ENCODE measurements around the gene CD101.
"Not testable (repeated sequence)": the region's sequence is repeated elsewhere in the genome, so short reads cannot be mapped to it uniquely, and the experiment has no call there.

Gene CD101

GRCh38 chr1:116971965-116972673, 29.4 kb upstream of the CD101 start:
- no peak overlapping the region for H4K91ac ChIP-seq (ENCODE audit: low read length)
- no peak overlapping the region for H2BK5ac ChIP-seq (ENCODE audit: low read depth, low read length, poor library complexity, severe bottlenecking)
- no peaks in the 10 kb centered on the region for H3K27me3 ChIP-seq (ENCODE audit: control insufficient read depth in 1 of 2, insufficient read depth in 1 of 2, low read length in 2 of 2)
- H3K23ac ChIP-seq (ENCODE audit: low read length in 2 of 2): no peak overlapping the region
- H2BK12ac ChIP-seq (ENCODE audit: low read length in 2 of 2): no peak overlapping the region
- no peak overlapping the region for H3K4me2 ChIP-seq (ENCODE audit: low read length, poor library complexity, severe bottlenecking)
- peak overlapping the region; percentile 63 for H2AK5ac ChIP-seq (ENCODE audit: low read length, severe bottlenecking)
- 81% methylated on average over 6 of the region's 6 CpGs for WGBS
- H2AFZ ChIP-seq (ENCODE audit: low read depth, low read length): no peak overlapping the region
- no peak overlapping the region for H4K8ac ChIP-seq (ENCODE audit: low read length)
- peak overlapping the region; percentile 86 for H3K27ac ChIP-seq (ENCODE audit: low read length, poor library complexity, severe bottlenecking)
- no peak overlapping the region for H2BK15ac ChIP-seq (ENCODE audit: low read depth, poor library complexity, severe bottlenecking)
- H3K14ac ChIP-seq (ENCODE audit: low read length in 2 of 2): no peak overlapping the region
- H3K9me3 ChIP-seq (ENCODE audit: control insufficient read depth, low read length): no peaks in the 10 kb centered on the region
- no peak overlapping the region for H2BK120ac ChIP-seq (ENCODE audit: low read depth, low read length)
- H3K4me3 ChIP-seq (ENCODE audit: insufficient read depth in 1 of 2, low read depth in 1 of 2, low read length in 2 of 2): no peak overlapping the region
- no peak for DNase-seq
- no peak overlapping the region for H3K4ac ChIP-seq (ENCODE audit: low read depth in 1 of 2, low read length in 2 of 2)
- peaks cover 10% of the 10 kb centered on the region for H3K4me1 ChIP-seq (ENCODE audit: control insufficient read depth, insufficient read depth, low read depth, low read length)
- peaks cover 0 to 10% of the 10 kb centered on the region in 2 experiments for H3K36me3 ChIP-seq (ENCODE audit: control insufficient read depth in 1 of 2, insufficient read depth in 2 of 2, low read depth in 1 of 2, low read length in 2 of 2)
- no peak overlapping the region for H3K9ac ChIP-seq (ENCODE audit: low read length)
- H3K18ac ChIP-seq (ENCODE audit: low read depth in 1 of 2, low read length in 2 of 2): peak overlapping the region in 1 of 2 experiments; percentile 28
- peaks cover 8% of the 10 kb centered on the region for H3K79me1 ChIP-seq (replicated peaks; ENCODE audit: low read length, poor library complexity, severe bottlenecking)

GRCh38 chr1:116972674-116973030, 28.9 kb upstream of the CD101 start:
- Histone ChIP-seq H3K14ac (ENCODE audit: low read length in 2 of 2) (no peak overlapping the region), H3K36me3 (ENCODE audit: control insufficient read depth in 1 of 2, insufficient read depth in 2 of 2, low read depth in 1 of 2, low read length in 2 of 2) (peaks cover 0 to 9% of the 10 kb centered on the region in 2 experiments), H3K79me1 (replicated peaks; ENCODE audit: low read length, poor library complexity, severe bottlenecking) (peaks cover 8% of the 10 kb centered on the region), H3K4ac (ENCODE audit: low read depth in 1 of 2, low read length in 2 of 2) (no peak overlapping the region), H2BK5ac (ENCODE audit: low read depth, low read length, poor library complexity, severe bottlenecking) (no peak overlapping the region), H3K9ac (ENCODE audit: low read length) (no peak overlapping the region), H3K4me2 (ENCODE audit: low read length, poor library complexity, severe bottlenecking) (no peak overlapping the region), H3K4me1 (ENCODE audit: control insufficient read depth, insufficient read depth, low read depth, low read length) (peaks cover 10% of the 10 kb centered on the region), H2BK15ac (ENCODE audit: low read depth, poor library complexity, severe bottlenecking) (no peak overlapping the region), H3K23ac (ENCODE audit: low read length in 2 of 2) (no peak overlapping the region), H2BK120ac (ENCODE audit: low read depth, low read length) (no peak overlapping the region), H4K91ac (ENCODE audit: low read length) (no peak overlapping the region), H3K27me3 (ENCODE audit: control insufficient read depth in 1 of 2, insufficient read depth in 1 of 2, low read length in 2 of 2) (no peaks in the 10 kb centered on the region), H3K4me3 (ENCODE audit: insufficient read depth in 1 of 2, low read depth in 1 of 2, low read length in 2 of 2) (no peak overlapping the region), H3K9me3 (ENCODE audit: control insufficient read depth, low read length) (no peaks in the 10 kb centered on the region), H2AFZ (ENCODE audit: low read depth, low read length) (no peak overlapping the region), H2AK5ac (ENCODE audit: low read length, severe bottlenecking) (no peak overlapping the region), H4K8ac (ENCODE audit: low read length) (no peak overlapping the region), H3K27ac (ENCODE audit: low read length, poor library complexity, severe bottlenecking) (peak overlapping the region; percentile 86), H3K18ac (ENCODE audit: low read depth in 1 of 2, low read length in 2 of 2) (no peak overlapping the region), H2BK12ac (ENCODE audit: low read length in 2 of 2) (no peak overlapping the region)
- DNase-seq: no peak
- WGBS: 88% methylated on average over 1 of the region's 2 CpGs

- H2AK5ac ChIP-seq (ENCODE audit: low read length, severe bottlenecking); H3K79me1 ChIP-seq (replicated peaks; ENCODE audit: low read length, poor library complexity, severe bottlenecking); H2BK12ac ChIP-seq (ENCODE audit: low read length in 2 of 2); H2AFZ ChIP-seq (ENCODE audit: low read depth, low read length); DNase-seq; H3K9ac ChIP-seq (ENCODE audit: low read length); H3K23ac ChIP-seq (ENCODE audit: low read length in 2 of 2); H2BK120ac ChIP-seq (ENCODE audit: low read depth, low read length); H2BK15ac ChIP-seq (ENCODE audit: low read depth, poor library complexity, severe bottlenecking); H3K4me2 ChIP-seq (ENCODE audit: low read length, poor library complexity, severe bottlenecking); H2BK5ac ChIP-seq (ENCODE audit: low read depth, low read length, poor library complexity, severe bottlenecking); H3K27ac ChIP-seq (ENCODE audit: low read length, poor library complexity, severe bottlenecking); H3K4me3 ChIP-seq (ENCODE audit: insufficient read depth in 1 of 2, low read depth in 1 of 2, low read length in 2 of 2); H3K14ac ChIP-seq (ENCODE audit: low read length in 2 of 2); H3K27me3 ChIP-seq (ENCODE audit: control insufficient read depth in 1 of 2, insufficient read depth in 1 of 2, low read length in 2 of 2); H3K4ac ChIP-seq (ENCODE audit: low read depth in 1 of 2, low read length in 2 of 2); H4K91ac ChIP-seq (ENCODE audit: low read length); H3K4me1 ChIP-seq (ENCODE audit: control insufficient read depth, insufficient read depth, low read depth, low read length); H3K9me3 ChIP-seq (ENCODE audit: control insufficient read depth, low read length); H4K8ac ChIP-seq (ENCODE audit: low read length); H3K18ac ChIP-seq (ENCODE audit: low read depth in 1 of 2, low read length in 2 of 2): not testable (repeated sequence)
- WGBS: 100% methylated on average over 1 of the region's 1 CpG
- H3K36me3 ChIP-seq (ENCODE audit: control insufficient read depth in 1 of 2, insufficient read depth in 2 of 2, low read depth in 1 of 2, low read length in 2 of 2): peaks cover 3 to 20% of the 10 kb centered on the region in 2 experiments
Observed at GRCh38 chr1:116980309-116980708, 21.3 kb upstream of the CD101 start.

GRCh38 chr1:116981521-116982037, 20.0 kb upstream of the CD101 start:
- DNase-seq: no peak
- Histone ChIP-seq H3K4me1 (ENCODE audit: control insufficient read depth, insufficient read depth, low read depth, low read length) (peaks cover 5% of the 10 kb centered on the region), H2BK120ac (ENCODE audit: low read depth, low read length) (no peak overlapping the region), H3K14ac (ENCODE audit: low read length in 2 of 2) (no peak overlapping the region), H2AK5ac (ENCODE audit: low read length, severe bottlenecking) (no peak overlapping the region), H2BK15ac (ENCODE audit: low read depth, poor library complexity, severe bottlenecking) (no peak overlapping the region), H3K79me1 (replicated peaks; ENCODE audit: low read length, poor library complexity, severe bottlenecking) (peaks cover 5% of the 10 kb centered on the region), H2AFZ (ENCODE audit: low read depth, low read length) (no peak overlapping the region), H3K27me3 (ENCODE audit: control insufficient read depth in 1 of 2, insufficient read depth in 1 of 2, low read length in 2 of 2) (no peaks in the 10 kb centered on the region), H3K36me3 (ENCODE audit: control insufficient read depth in 1 of 2, insufficient read depth in 2 of 2, low read depth in 1 of 2, low read length in 2 of 2) (peaks cover 3 to 19% of the 10 kb centered on the region in 2 experiments), H2BK5ac (ENCODE audit: low read depth, low read length, poor library complexity, severe bottlenecking) (no peak overlapping the region), H4K91ac (ENCODE audit: low read length) (no peak overlapping the region), H3K18ac (ENCODE audit: low read depth in 1 of 2, low read length in 2 of 2) (no peak overlapping the region), H4K8ac (ENCODE audit: low read length) (no peak overlapping the region), H3K4me2 (ENCODE audit: low read length, poor library complexity, severe bottlenecking) (no peak overlapping the region), H3K23ac (ENCODE audit: low read length in 2 of 2) (no peak overlapping the region), H3K9ac (ENCODE audit: low read length) (no peak overlapping the region), H3K27ac (ENCODE audit: low read length, poor library complexity, severe bottlenecking) (no peak overlapping the region), H3K4ac (ENCODE audit: low read depth in 1 of 2, low read length in 2 of 2) (no peak overlapping the region), H2BK12ac (ENCODE audit: low read length in 2 of 2) (no peak overlapping the region), H3K9me3 (ENCODE audit: control insufficient read depth, low read length) (no peaks in the 10 kb centered on the region), H3K4me3 (ENCODE audit: insufficient read depth in 1 of 2, low read depth in 1 of 2, low read length in 2 of 2) (no peak overlapping the region)
- WGBS: 93% methylated on average over 2 of the region's 2 CpGs

Measured in mesenchymal stem cell (in vitro differentiated cells and primary cell).